A673 (cell line): ENCODE data around the gene ANO2.

ENCODE experiments used
- CTCF ChIP-seq: fragments of 300-800, 200-600 bp; sonication (generic); conservative IDR thresholded peaks from 2 replicates; pipeline ENCODE4 v1.5.1; 2017; ENCODE audit warnings: low read depth, mild to moderate bottlenecking, antibody characterized with exemption, low read length, moderate library complexity, mixed read lengths
- EZH2 ChIP-seq: fragments of 200-600 bp; sonication (generic); IDR thresholded peaks from 2 replicates; pipeline ENCODE4 v1.6.1; 2017; ENCODE audit warnings: borderline replicate concordance, low read depth, mild to moderate bottlenecking, mixed read lengths, antibody characterized with exemption, low read length; ENCODE audit not compliant: poor library complexity, severe bottlenecking

GRCh38 chr12:5771756-5772155, 173.3 kb downstream of the ANO2 start:
- TF ChIP-seq CTCF, result no peak
- TF ChIP-seq EZH2, result no peak
